ENCODE measurements around the gene PURA.

GRCh38 chr5:140172483-140172882 lies 58.6 kb downstream of the PURA start:
- no peak for TF ChIP-seq ATF3 (CRISPR knock-in tag; IDR thresholded peaks at IDR 0.05)
- TF ChIP-seq ZNF629 (CRISPR knock-in tag; conservative IDR thresholded peaks at IDR 0.05) = no peak
- TF ChIP-seq GRHL1 (CRISPR knock-in tag; conservative IDR thresholded peaks at IDR 0.05) = no peak
- TF ChIP-seq, protein P1, sequence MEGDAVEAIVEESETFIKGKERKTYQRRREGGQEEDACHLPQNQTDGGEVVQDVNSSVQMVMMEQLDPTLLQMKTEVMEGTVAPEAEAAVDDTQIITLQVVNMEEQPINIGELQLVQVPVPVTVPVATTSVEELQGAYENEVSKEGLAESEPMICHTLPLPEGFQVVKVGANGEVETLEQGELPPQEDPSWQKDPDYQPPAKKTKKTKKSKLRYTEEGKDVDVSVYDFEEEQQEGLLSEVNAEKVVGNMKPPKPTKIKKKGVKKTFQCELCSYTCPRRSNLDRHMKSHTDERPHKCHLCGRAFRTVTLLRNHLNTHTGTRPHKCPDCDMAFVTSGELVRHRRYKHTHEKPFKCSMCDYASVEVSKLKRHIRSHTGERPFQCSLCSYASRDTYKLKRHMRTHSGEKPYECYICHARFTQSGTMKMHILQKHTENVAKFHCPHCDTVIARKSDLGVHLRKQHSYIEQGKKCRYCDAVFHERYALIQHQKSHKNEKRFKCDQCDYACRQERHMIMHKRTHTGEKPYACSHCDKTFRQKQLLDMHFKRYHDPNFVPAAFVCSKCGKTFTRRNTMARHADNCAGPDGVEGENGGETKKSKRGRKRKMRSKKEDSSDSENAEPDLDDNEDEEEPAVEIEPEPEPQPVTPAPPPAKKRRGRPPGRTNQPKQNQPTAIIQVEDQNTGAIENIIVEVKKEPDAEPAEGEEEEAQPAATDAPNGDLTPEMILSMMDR (CRISPR knock-in tag; IDR thresholded peaks at IDR 0.05) = no peak
- no peak for TF ChIP-seq ASH2L (IDR thresholded peaks at IDR 0.05; ENCODE audit: insufficient read length, low read depth, low read length)
- no peak for TF ChIP-seq TARDBP (CRISPR knock-in tag; IDR thresholded peaks at IDR 0.05)
- no peak for TF ChIP-seq ZHX2 (IDR thresholded peaks at IDR 0.05; ENCODE audit: low read depth)
- no peak for TF ChIP-seq ZHX2 (CRISPR knock-in tag; IDR thresholded peaks at IDR 0.05; ENCODE audit: borderline replicate concordance)
- TF ChIP-seq NFYB (CRISPR knock-in tag; IDR thresholded peaks at IDR 0.05) = no peak
- TF ChIP-seq MYNN (CRISPR knock-in tag; IDR thresholded peaks at IDR 0.05; ENCODE audit: low read depth) = no peak
- no peak for TF ChIP-seq XRCC5 (optimal IDR thresholded peaks at IDR 0.05; ENCODE audit: low read length)
- no peak for TF ChIP-seq ZNF44 (CRISPR knock-in tag; IDR thresholded peaks at IDR 0.05)
- TF ChIP-seq PRPF4 (IDR thresholded peaks at IDR 0.05; ENCODE audit: low read depth, low read length, poor library complexity, severe bottlenecking) = no peak
- TF ChIP-seq TGIF2 (CRISPR knock-in tag; IDR thresholded peaks at IDR 0.05) = no peak
- TF ChIP-seq POLR2A (IDR thresholded peaks at IDR 0.05; ENCODE audit: insufficient read depth in 1 of 2, low read depth in 2 of 2, low read length in 2 of 2) = no peak
